CD14-positive monocyte (primary cell): ENCODE data around the gene SUZ12. TPM values are rescaled to one million over a fixed set of nuclear protein-coding genes. Genes with fewer than 3 reads are reported as not detected.
A peak's percentile ranks its signal among the peaks of the same experiment; 100 is the strongest.
"Not testable (repeated sequence)": the region's sequence is repeated elsewhere in the genome, so short reads cannot be mapped to it uniquely, and the experiment has no call there.

Experiments
- DNase-seq, 3 donors: peaks; one replicate each; pipeline ENCODE4 v3.0.0-alpha.2; 2011 to 2022
- H2AFZ ChIP-seq: 2 replicates; pipeline ENCODE4 v1.6.0; 2012; ENCODE audit warnings: mild to moderate bottlenecking, low read depth, low read length, inconsistent platforms; ENCODE audit not compliant: insufficient read depth, poor library complexity, severe bottlenecking
- H3K27ac ChIP-seq, 2 donors: 1 replicate in 1 of 2; 2 replicates in 1 of 2; pipeline ENCODE4 v1.5.1; 2012 to 2013; ENCODE audit warnings: low read length in 2 of 2, control low read depth in 1 of 2, inconsistent platforms in 1 of 2, low read depth in 1 of 2, mild to moderate bottlenecking in 1 of 2
- H3K27me3 ChIP-seq, 2 donors: one replicate each; pipeline versions ENCODE4 v1.6.0 to v1.6.1; 2011 to 2013; ENCODE audit warnings: low read length in 2 of 2; ENCODE audit not compliant: control insufficient read depth in 2 of 2, insufficient read depth in 2 of 2
- H3K36me3 ChIP-seq, 2 donors: replicated peaks in 1 of 2; 1 replicate in 1 of 2; 2 replicates in 1 of 2; pipeline versions ENCODE4 v1.5.1 to v1.6.1; 2012 to 2013; ENCODE audit warnings: low read length in 2 of 2, control low read depth in 1 of 2, inconsistent platforms in 1 of 2, mild to moderate bottlenecking in 1 of 2; ENCODE audit not compliant: insufficient read depth in 2 of 2, control insufficient read depth in 1 of 2
- H3K4me1 ChIP-seq, 2 donors: 1 replicate in 1 of 2; 2 replicates in 1 of 2; pipeline versions ENCODE4 v1.5.1 to v1.6.1; 2012 to 2013; ENCODE audit warnings: low read length in 2 of 2, control low read depth in 1 of 2, inconsistent platforms in 1 of 2, mild to moderate bottlenecking in 1 of 2, moderate library complexity in 1 of 2; ENCODE audit not compliant: insufficient read depth in 2 of 2, control insufficient read depth in 1 of 2
- H3K4me2 ChIP-seq: replicated peaks from 2 replicates; pipeline ENCODE3; 2012; ENCODE audit warnings: low read length, moderate library complexity, mild to moderate bottlenecking; ENCODE audit not compliant: poor library complexity, severe bottlenecking; ENCODE audit errors: extremely low read depth
- H3K4me3 ChIP-seq, 3 experiments: fragments of 200-600 bp in 1 of 3; sonication (generic) in 1 of 3; replicated peaks in 1 of 3; 1 replicate in 2 of 3; 2 replicates in 1 of 3; pipeline ENCODE4 v1.5.1; 2011 to 2013; ENCODE audit warnings: low read length in 3 of 3, mild to moderate bottlenecking in 3 of 3, control low read depth in 2 of 3, low read depth in 2 of 3, inconsistent platforms in 1 of 3, moderate library complexity in 1 of 3
- H3K79me2 ChIP-seq: 2 replicates; pipeline ENCODE4 v1.6.0; 2012; ENCODE audit warnings: mild to moderate bottlenecking, control low read depth, inconsistent platforms, low read length, moderate library complexity; ENCODE audit not compliant: insufficient read depth
- H3K9ac ChIP-seq: 2 replicates; pipeline ENCODE4 v1.6.0; 2017; ENCODE audit warnings: low read length, mild to moderate bottlenecking; ENCODE audit not compliant: insufficient read depth, poor library complexity, severe bottlenecking
- H3K9me3 ChIP-seq, 2 donors: replicated peaks in 1 of 2; 1 replicate in 1 of 2; 2 replicates in 1 of 2; pipeline versions ENCODE4 v1.5.1 to v1.6.1; 2012 to 2013; ENCODE audit warnings: low read length in 2 of 2, control low read depth in 1 of 2; ENCODE audit not compliant: control insufficient read depth in 1 of 2, insufficient read depth in 1 of 2
- H4K20me1 ChIP-seq: 2 replicates; pipeline ENCODE4 v1.6.0; 2012; ENCODE audit warnings: mild to moderate bottlenecking, low read length, control low read depth, moderate library complexity; ENCODE audit not compliant: insufficient read depth
- H3K27ac Mint-ChIP-seq, 7 donors: one replicate each; pipeline ENCODE4 v1.8.0; 2020; ENCODE audit warnings: mild to moderate bottlenecking in 7 of 7, mixed read lengths in 7 of 7, moderate library complexity in 6 of 7, inconsistent platforms in 2 of 7
- H3K27me3 Mint-ChIP-seq, 3 donors: one replicate each; pipeline ENCODE4 v1.8.0; 2021 to 2022; ENCODE audit warnings: low read depth in 3 of 3, mild to moderate bottlenecking in 3 of 3, mixed read lengths in 3 of 3, moderate library complexity in 3 of 3, inconsistent platforms in 1 of 3
- H3K36me3 Mint-ChIP-seq, 2 donors: one replicate each; pipeline ENCODE4 v1.8.0; 2020; ENCODE audit warnings: mixed read lengths in 2 of 2, inconsistent platforms in 1 of 2, mild to moderate bottlenecking in 1 of 2
- H3K4me1 Mint-ChIP-seq: one replicate; pipeline ENCODE4 v1.8.0; 2020; ENCODE audit warnings: mild to moderate bottlenecking, mixed read lengths
- H3K4me3 Mint-ChIP-seq, 2 donors: one replicate each; pipeline ENCODE4 v1.8.0; 2020; ENCODE audit warnings: mild to moderate bottlenecking in 2 of 2, mixed read lengths in 2 of 2, moderate library complexity in 1 of 2
- H3K9me3 Mint-ChIP-seq, 7 donors: one replicate each; pipeline ENCODE4 v1.8.0; 2020 to 2022; ENCODE audit warnings: mixed read lengths in 7 of 7, mild to moderate bottlenecking in 6 of 7, moderate library complexity in 6 of 7, inconsistent platforms in 2 of 7
- CTCF ChIP-seq: fragments of 200-600 bp; IDR thresholded peaks from one replicate; pipeline ENCODE4 v1.8.0; 2022; ENCODE audit warnings: antibody characterized with exemption, mild to moderate bottlenecking
- WGBS: methylation state at CpG from one replicate; pipeline ENCODE4 v1.1.5; 2013; ENCODE audit warnings: missing lambda C conversion rate; ENCODE audit not compliant: insufficient coverage; 5-methylcytosine and 5-hydroxymethylcytosine counted together
- intact Hi-C, 2 donors: fragments of 100-400 bp; cut with micrococcal nuclease; formaldehyde crosslinking; loops; one replicate each; pipeline versions ENCODE4 v1.15.0 to v1.15.1; 2023
- polyA plus RNA-seq, 3 donors: library from polyadenylated mRNA; depleted of rRNA in 1 of 3; unstranded in 2 of 3; stranded (reverse) in 1 of 3; fragments of 300-500 nt in 2 of 3; fragments of >200 nt in 1 of 3; fragmentation: Illumina TruSeq in 2 of 3; gene quantifications; 1 replicate in 2 of 3; 2 replicates in 1 of 3; pipeline ENCODE4 v1.2.3, GENCODE V29; 2012 to 2021

SUZ12 gene
- polyA plus RNA-seq, 3 donors = 6.3 to 9.9 (median 7.9) TPM

DNA sequence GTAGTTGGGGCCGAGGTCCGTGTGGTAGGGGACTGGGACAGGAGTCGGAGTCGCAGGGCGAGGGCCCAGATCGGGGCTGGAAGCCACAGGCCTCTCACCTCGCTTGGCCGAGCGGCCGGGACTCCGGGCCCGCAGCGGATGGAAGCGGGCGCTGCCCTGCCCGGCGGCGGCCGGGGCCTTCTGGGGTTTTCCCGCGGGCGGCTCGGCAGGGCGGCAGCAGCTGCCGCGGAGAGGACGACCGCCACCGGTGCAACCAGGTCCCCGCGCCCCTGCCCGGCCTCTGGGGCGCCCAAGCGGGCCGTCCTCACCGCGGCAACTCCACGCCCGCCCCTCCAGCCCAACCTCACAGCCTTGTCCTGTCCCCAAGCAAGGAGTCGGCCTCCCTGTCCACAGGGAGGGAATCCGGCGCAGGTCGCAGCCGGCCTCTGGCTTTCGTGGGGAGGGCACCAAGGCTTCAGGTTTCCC is 19.7 kb upstream of the SUZ12 start:
- H3K27me3 Mint-ChIP-seq = peaks cover 29 to 32% (median 30%) of the 10 kb centered on the region in 3 donors
- Histone ChIP-seq H3K9ac (peak overlapping the region; percentile 12), H3K9me3 (no peaks in the 10 kb centered on the region), H2AFZ (peak overlapping the region; percentile 77), H3K4me1 (peaks cover 3 to 8% of the 10 kb centered on the region in 2 donors), H3K27ac (no peak overlapping the region), H3K79me2 (no peaks in the 10 kb centered on the region), H3K27me3 (peaks cover 3 to 23% of the 10 kb centered on the region in 2 donors), H4K20me1 (no peaks in the 10 kb centered on the region), H3K4me3 (peak overlapping the region in 1 of 3 experiments; percentile 8), H3K36me3 (no peaks in the 10 kb centered on the region), H3K4me2 (peak overlapping the region; percentile 56)
- H3K27ac Mint-ChIP-seq = no peak overlapping the region
- intact Hi-C loops = no loop called here
- TF ChIP-seq CTCF = no peak
- DNase-seq = no peak
- H3K4me1 Mint-ChIP-seq = peaks cover 4% of the 10 kb centered on the region
- no peaks in the 10 kb centered on the region for H3K36me3 Mint-ChIP-seq
- H3K4me3 Mint-ChIP-seq = peak overlapping the region in 1 of 2 donors; percentile 68
- H3K9me3 Mint-ChIP-seq = peaks cover 0 to 9% (median 3%) of the 10 kb centered on the region in 7 donors
- WGBS = 15% methylated on average over 44 of the region's 45 CpGs

GRCh38 chr17:31917721-31918120 is 19.1 kb upstream of the SUZ12 start:
- intact Hi-C loops = not testable (repeated sequence)
- 98% methylated on average over 13 of the region's 13 CpGs for WGBS

More at GRCh38 chr17:31917721-31918120, 19.1 kb upstream of the SUZ12 start:
- H3K4me1 Mint-ChIP-seq, H3K9me3 Mint-ChIP-seq, H3K36me3 Mint-ChIP-seq, H3K36me3 ChIP-seq, H4K20me1 ChIP-seq, H3K27ac Mint-ChIP-seq, H3K4me3 ChIP-seq, H3K79me2 ChIP-seq, H3K27ac ChIP-seq, H3K4me2 ChIP-seq, H3K9ac ChIP-seq, DNase-seq, H3K4me1 ChIP-seq, H3K9me3 ChIP-seq: not testable (repeated sequence)
- H3K27me3 ChIP-seq = peaks cover 3 to 23% of the 10 kb centered on the region in 2 donors
- peak overlapping the region; percentile 77 for H2AFZ ChIP-seq
- peak overlapping the region in 1 of 2 donors; percentile 68 for H3K4me3 Mint-ChIP-seq
- H3K27me3 Mint-ChIP-seq = peaks cover 29 to 32% (median 30%) of the 10 kb centered on the region in 3 donors
